Lower lobe of right lung (tissue), 2 donors: ENCODE results near the gene MSI2. TPM values are rescaled to one million over a fixed set of nuclear protein-coding genes. Genes with fewer than 3 reads are reported as not detected.

ENCODE experiments used
- ATAC-seq, 2 donors: fragments of 200-7000 bp; cut with Tn5 transposase; one replicate each; pipeline ENCODE4 v1.9.1; 2020 to 2022; ENCODE audit warnings: mild to moderate bottlenecking in 2 of 2, moderate library complexity in 2 of 2
- DNase-seq: peaks from one replicate; pipeline ENCODE4 v3.0.0-alpha.2; 2020
- H3K27ac ChIP-seq: fragments of 200-600 bp; one replicate; pipeline ENCODE4 v1.8.0; 2022
- H3K27me3 ChIP-seq: fragments of 200-600 bp; one replicate; pipeline ENCODE4 v1.8.0; 2022; ENCODE audit warnings: low read depth
- H3K36me3 ChIP-seq: fragments of 200-600 bp; one replicate; pipeline ENCODE4 v1.8.0; 2022; ENCODE audit warnings: mild to moderate bottlenecking
- H3K4me1 ChIP-seq: fragments of 200-600 bp; one replicate; pipeline ENCODE4 v1.8.0; 2022
- H3K4me3 ChIP-seq: fragments of 200-600 bp; one replicate; pipeline ENCODE4 v1.8.0; 2022; ENCODE audit warnings: mild to moderate bottlenecking
- H3K9me3 ChIP-seq: fragments of 200-600 bp; one replicate; pipeline ENCODE4 v1.8.0; 2022
- intact Hi-C: fragments of 100-400 bp; cut with DNase I; formaldehyde crosslinking; loops from one replicate; pipeline ENCODE4 v1.11.0; 2022
- total RNA-seq: library from RNA; stranded (reverse); fragmentation: NEBNext Ultra II Directional; extraction: Animal tissue kit (Norgen Biotek cat#: 25700); gene quantifications from one replicate; pipeline ENCODE4 v1.2.1, GENCODE V29; 2021
- TF ChIP-seq, protein P1 (sequence below): fragments of 200-600 bp; IDR thresholded peaks from one replicate; pipeline ENCODE4 v1.8.0; 2022; ENCODE audit warnings: antibody characterized with exemption, mild to moderate bottlenecking
- donor health status: DM: no; HTN: yes; CAD: no; lungs with severe emphysema.

The MSI2 gene
- total RNA-seq, 1 donor from 2014 or later: 43.9 TPM

- H3K9me3 ChIP-seq: no peaks in the 10 kb centered on the region
- peaks cover 5% of the 10 kb centered on the region for H3K4me1 ChIP-seq
- no peaks in the 10 kb centered on the region for H3K36me3 ChIP-seq
- H3K4me3 ChIP-seq: no peak overlapping the region
- H3K27ac ChIP-seq: no peak overlapping the region
- TF ChIP-seq, protein P1, sequence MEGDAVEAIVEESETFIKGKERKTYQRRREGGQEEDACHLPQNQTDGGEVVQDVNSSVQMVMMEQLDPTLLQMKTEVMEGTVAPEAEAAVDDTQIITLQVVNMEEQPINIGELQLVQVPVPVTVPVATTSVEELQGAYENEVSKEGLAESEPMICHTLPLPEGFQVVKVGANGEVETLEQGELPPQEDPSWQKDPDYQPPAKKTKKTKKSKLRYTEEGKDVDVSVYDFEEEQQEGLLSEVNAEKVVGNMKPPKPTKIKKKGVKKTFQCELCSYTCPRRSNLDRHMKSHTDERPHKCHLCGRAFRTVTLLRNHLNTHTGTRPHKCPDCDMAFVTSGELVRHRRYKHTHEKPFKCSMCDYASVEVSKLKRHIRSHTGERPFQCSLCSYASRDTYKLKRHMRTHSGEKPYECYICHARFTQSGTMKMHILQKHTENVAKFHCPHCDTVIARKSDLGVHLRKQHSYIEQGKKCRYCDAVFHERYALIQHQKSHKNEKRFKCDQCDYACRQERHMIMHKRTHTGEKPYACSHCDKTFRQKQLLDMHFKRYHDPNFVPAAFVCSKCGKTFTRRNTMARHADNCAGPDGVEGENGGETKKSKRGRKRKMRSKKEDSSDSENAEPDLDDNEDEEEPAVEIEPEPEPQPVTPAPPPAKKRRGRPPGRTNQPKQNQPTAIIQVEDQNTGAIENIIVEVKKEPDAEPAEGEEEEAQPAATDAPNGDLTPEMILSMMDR: no peak
- no peak for ATAC-seq
- intact Hi-C loops: no loop called here
- no peaks in the 10 kb centered on the region for H3K27me3 ChIP-seq
- no peak for DNase-seq
These were observed 297.2 kb downstream of the MSI2 start for GRCh38 chr17:57553526-57553925.

GRCh38 chr17:57553991-57554825 is 297.9 kb downstream of the MSI2 start:
- no peak overlapping the region for H3K4me3 ChIP-seq
- intact Hi-C loops: no loop called here
- DNase-seq: peak; percentile 72
- ATAC-seq: peak; percentile 69 to 79
- peaks cover 5% of the 10 kb centered on the region for H3K4me1 ChIP-seq
- H3K9me3 ChIP-seq: no peaks in the 10 kb centered on the region
- TF ChIP-seq, protein P1: no peak
- no peaks in the 10 kb centered on the region for H3K36me3 ChIP-seq
- H3K27me3 ChIP-seq: no peaks in the 10 kb centered on the region
- no peak overlapping the region for H3K27ac ChIP-seq

DNA sequence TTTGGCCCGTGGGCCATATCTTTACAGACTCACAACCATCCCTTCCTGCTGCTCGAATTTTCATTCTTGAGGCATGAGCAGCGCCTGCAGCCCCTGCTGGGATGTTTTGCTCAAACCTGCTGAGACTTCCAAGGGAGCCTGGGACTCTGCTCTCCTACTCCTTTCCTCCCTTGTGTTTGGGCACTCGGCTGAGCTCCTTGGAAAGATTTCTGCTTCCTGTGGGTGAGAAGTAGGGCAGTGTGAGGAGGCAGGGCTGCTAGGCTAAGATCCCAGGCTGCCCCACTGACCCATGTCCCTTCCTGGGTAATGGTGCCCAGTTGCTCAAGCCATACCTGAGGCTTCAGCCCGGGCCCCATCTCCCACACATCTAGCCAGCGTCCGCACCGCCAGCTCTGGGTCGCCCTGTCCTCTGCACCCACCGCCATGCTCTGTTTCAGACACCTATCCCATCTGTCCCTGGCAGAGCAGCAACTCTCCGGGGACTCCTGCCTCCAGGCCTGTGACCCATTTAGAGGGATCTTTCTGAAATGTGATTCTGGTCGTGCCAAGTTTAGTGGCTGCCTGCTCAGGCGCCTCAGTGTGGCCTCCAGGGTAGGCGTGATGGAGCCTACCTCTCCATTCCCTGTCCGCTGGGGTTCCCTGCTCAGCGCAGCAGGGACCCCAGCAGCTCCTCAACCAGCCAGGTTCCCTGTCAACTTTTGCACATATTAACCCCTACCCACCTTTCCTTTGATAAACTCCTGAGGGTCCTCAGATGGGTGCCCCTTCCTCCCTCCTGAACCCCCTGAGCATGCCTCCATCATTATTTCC is 298.7 kb downstream of the MSI2 start:
- no peaks in the 10 kb centered on the region for H3K9me3 ChIP-seq
- H3K4me1 ChIP-seq: peaks cover 5% of the 10 kb centered on the region
- H3K27me3 ChIP-seq: no peaks in the 10 kb centered on the region
- no peak for DNase-seq
- no peak overlapping the region for H3K27ac ChIP-seq
- TF ChIP-seq, protein P1: no peak
- no peaks in the 10 kb centered on the region for H3K36me3 ChIP-seq
- no peak overlapping the region for H3K4me3 ChIP-seq
- intact Hi-C loops: no loop called here
- no peak for ATAC-seq

DNA sequence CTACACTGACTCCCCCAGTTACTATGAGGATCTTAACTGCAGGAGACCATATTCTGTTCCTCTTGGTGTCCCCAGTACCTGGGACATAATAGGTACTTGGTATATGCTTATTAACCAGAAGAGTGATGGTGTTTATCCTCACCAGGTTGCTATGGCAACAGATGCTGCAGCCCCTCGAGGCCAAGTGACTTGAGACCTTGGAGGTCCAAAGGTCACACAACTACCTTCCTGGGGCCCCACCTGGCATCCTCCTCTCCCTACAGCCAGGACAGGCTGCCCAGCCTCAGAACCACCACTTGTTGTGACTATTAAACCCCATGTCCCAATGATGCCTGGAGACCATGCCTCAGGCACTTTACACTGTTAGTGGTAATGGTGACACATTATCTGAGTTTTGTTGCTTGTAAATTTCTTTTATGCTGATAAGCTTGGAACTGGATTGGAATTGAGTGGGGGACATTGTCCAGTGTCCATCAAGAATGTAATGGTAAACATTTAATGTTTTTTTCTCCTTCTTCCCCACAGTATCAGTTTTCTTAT is 299.4 kb downstream of the MSI2 start:
- ATAC-seq: no peak
- no peaks in the 10 kb centered on the region for H3K36me3 ChIP-seq
- TF ChIP-seq, protein P1: no peak
- no peak overlapping the region for H3K27ac ChIP-seq
- peaks cover 5% of the 10 kb centered on the region for H3K4me1 ChIP-seq
- H3K4me3 ChIP-seq: no peak overlapping the region
- no peaks in the 10 kb centered on the region for H3K9me3 ChIP-seq
- H3K27me3 ChIP-seq: no peaks in the 10 kb centered on the region
- DNase-seq: no peak
- intact Hi-C loops: no loop called here

- no peaks in the 10 kb centered on the region for H3K9me3 ChIP-seq
- DNase-seq: no peak
These were observed 300.0 kb downstream of the MSI2 start for GRCh38 chr17:57556320-57556719.

More at GRCh38 chr17:57556320-57556719, 300.0 kb downstream of the MSI2 start:
- Histone ChIP-seq H3K36me3 (no peaks in the 10 kb centered on the region), H3K4me3 (no peak overlapping the region), H3K27me3 (no peaks in the 10 kb centered on the region), H3K4me1 (peaks cover 5% of the 10 kb centered on the region), H3K27ac (no peak overlapping the region)
- ATAC-seq: no peak
- TF ChIP-seq, protein P1: no peak
- intact Hi-C loops: no loop called here
